ENCODE measurements around the gene TMEM179B.

DNA sequence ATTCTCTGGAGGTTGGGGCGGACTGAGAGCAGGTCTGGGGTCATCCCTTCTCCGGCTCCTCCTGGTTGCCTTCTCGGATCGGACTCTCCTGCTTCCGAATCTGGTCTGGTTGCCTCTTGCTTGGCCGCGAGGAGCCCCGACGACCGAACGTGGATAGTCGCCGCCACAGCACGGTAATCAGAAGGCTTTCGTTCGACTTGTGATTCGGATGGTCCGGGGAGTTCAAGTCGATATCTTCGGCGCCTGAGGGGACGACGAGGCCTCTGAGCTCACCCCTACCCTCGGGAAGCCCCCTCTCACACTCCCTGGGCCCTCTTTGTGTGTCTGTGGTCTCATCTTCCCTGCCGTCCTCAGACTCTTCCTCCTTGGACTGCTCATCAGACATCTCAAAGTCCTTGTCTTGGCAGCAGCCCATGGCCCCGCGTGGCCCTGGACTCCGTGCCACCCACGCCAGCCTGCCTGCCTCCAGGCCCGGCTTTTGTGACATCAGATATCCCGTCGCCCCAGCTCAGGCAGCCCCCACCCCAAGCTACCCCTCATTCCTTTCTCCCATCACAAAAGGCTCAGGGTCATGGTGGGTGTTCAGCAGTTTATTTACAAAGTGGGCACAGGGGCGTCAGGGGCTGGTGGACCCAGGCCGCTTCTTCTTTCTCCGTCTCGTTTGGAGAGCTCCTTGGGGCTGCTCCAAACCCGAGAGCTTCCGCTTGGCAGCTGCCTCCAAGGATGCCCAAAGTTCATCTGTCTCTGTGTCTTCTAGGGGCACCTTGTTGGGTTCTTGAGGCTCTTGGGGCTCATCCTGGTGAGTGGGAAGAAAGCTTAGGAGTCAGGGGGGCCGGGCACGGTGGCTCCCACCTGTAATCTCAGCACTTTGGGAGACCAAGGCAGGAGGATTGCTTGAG is 45.4 kb downstream of the TMEM179B start, which contains the start of gene TEX54:
- TF ChIP-seq CTCF (IDR thresholded peaks at IDR 0.05) = no peak
- TF ChIP-seq EP300 (IDR thresholded peaks at IDR 0.05) = no peak
- TF ChIP-seq POLR2A (IDR thresholded peaks at IDR 0.05) = no peak
- TF ChIP-seq POLR2AphosphoS5 (IDR thresholded peaks at IDR 0.05) = no peak

All from stomach (tissue), 4 donors.